ENCODE results near the gene PPFIA4.
A peak's percentile ranks its signal among the peaks of the same experiment; 100 is the strongest.

DNA sequence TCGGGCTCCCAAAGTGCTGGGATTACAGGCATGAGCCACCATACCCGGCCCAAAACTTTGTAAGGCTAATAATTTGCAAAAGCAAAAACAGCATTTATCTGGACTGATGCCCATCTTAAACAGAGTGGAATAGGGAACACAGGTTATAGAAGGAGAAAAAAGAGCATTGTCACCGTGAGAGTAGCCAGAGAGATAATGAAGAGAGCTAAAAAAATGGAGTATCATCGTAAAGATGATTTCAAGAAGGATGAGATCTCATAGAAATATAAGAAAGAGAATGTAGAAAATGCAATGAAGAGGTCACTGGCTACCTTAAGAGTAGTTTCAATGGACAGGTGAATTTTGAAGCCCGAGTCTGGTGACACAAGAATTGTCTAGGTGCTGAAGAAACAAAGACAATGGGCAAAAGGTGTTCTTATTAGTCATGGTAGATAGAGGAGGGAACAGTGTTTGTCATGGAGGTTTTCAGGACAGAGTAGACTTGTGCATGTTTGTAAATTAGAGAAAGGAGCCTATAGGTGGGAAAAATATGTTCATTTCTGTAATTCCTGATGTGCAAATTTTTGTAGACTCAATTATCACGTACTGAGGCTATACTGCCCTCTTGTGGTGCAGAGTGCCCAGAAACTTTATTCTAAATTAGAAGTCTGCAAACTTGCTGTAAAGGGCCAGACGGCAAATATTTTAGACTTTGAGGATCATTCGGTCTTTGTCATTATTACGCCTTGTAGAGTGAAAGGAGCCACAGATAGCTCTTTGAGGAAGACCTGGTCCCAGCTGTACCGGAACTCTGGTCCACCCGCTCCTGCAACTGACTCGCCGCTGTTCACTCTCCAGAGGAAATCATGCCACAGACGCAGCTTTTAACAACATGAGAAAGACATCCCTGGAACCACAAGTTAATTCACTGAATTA lies 27.2 kb upstream of the PPFIA4 start:
- TF ChIP-seq, protein P1, sequence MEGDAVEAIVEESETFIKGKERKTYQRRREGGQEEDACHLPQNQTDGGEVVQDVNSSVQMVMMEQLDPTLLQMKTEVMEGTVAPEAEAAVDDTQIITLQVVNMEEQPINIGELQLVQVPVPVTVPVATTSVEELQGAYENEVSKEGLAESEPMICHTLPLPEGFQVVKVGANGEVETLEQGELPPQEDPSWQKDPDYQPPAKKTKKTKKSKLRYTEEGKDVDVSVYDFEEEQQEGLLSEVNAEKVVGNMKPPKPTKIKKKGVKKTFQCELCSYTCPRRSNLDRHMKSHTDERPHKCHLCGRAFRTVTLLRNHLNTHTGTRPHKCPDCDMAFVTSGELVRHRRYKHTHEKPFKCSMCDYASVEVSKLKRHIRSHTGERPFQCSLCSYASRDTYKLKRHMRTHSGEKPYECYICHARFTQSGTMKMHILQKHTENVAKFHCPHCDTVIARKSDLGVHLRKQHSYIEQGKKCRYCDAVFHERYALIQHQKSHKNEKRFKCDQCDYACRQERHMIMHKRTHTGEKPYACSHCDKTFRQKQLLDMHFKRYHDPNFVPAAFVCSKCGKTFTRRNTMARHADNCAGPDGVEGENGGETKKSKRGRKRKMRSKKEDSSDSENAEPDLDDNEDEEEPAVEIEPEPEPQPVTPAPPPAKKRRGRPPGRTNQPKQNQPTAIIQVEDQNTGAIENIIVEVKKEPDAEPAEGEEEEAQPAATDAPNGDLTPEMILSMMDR (conservative IDR thresholded peaks at IDR 0.05), result peak; percentile 93
- no peak for TF ChIP-seq ZFX (IDR thresholded peaks at IDR 0.05)

Measured in C4-2B (cell line).